KBM-7 (cell line): ENCODE results near the gene ZNF384.
A peak's percentile ranks its signal among the peaks of the same experiment; 100 is the strongest.

Experiments
- DNase-seq: peaks from one replicate; pipeline ENCODE4 v3.0.0-alpha.2; 2015
- in situ Hi-C: fragments of 300-500 bp; cut with MboI; formaldehyde crosslinking; loops from 2 replicates; pipeline ENCODE4 v1.14.3; 2020; ENCODE audit warnings: low sequenced_read_pairs, low pct_unique_long_range_greater_than_20kb, mixed read lengths

Gene ZNF384

GRCh38 chr12:6632026-6632983, 56.9 kb downstream of the ZNF384 start:
- in situ Hi-C loops = no loop called here
- DNase-seq = peak; percentile 78

- in situ Hi-C loops = no loop called here
- DNase-seq = no peak
Observed at GRCh38 chr12:6631549-6631961, 57.6 kb downstream of the ZNF384 start.

- in situ Hi-C loops = no loop called here
Observed at GRCh38 chr12:6630736-6631135, 58.4 kb downstream of the ZNF384 start.

DNA sequence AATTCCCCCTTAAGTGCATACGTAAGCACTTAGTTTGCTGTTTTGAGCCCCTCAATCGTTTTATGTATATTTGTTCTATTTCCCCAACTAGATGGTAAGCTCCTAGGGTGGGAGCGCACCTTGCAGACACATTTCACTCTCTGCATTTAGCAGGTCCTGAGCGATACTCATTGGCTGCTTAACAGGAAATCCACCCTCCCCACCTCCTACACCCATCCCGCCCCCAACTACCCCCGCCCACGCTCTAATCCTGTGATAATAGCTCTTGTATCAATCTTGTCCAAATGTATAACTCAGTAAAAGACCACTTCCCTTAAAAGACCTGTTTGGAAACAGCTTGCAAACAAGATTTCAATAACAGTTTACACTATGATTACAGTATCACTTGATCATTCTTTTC, 61.6 kb downstream of the ZNF384 start:
- in situ Hi-C loops = no loop called here
- DNase-seq = no peak

More at GRCh38 chr12:6630736-6631135, 58.4 kb downstream of the ZNF384 start:
- DNase-seq = no peak

- in situ Hi-C loops = no loop called here
- DNase-seq = no peak
Observed at GRCh38 chr12:6626654-6627283, 62.4 kb downstream of the ZNF384 start.

- no peak for DNase-seq
- in situ Hi-C loops = no loop called here
Observed at GRCh38 chr12:6620885-6621274, 68.3 kb downstream of the ZNF384 start.

- DNase-seq = no peak
- in situ Hi-C loops = no loop called here
Observed at GRCh38 chr12:6620137-6620884, 68.9 kb downstream of the ZNF384 start.

DNA sequence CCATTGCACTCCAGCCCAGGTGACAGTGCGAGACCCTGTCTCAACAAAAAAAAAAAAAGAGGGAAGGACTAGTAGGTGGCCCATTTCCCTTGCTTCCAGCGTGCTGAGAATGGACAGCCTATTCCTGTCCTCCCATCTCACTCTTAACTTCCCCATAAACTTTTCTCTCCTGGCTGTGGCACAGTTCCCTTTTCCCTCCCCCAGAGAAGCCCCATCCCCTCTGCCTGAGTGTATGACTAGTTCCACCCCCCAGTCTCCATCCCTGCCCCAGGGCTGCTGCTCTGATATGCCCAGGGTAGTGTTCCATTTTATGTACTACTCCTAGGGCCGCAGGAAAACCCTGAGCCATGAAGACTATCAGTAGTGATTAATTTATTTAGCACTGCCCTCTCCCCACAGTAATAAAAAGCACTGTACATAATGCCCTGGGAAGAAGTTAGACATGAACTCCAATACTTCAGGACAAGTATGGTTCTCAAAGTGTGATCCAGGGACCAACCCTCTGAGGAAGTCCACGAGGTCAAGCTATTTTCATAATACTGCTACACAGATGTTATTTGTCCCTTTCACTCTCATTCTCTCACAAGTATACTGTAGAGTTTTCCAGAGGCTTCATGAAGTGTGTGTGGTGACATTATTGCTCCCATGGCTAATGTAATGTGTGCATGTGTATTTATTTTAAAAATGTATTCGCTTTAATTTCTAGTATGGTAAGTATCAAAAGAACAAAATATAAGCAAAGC, 70.5 kb downstream of the ZNF384 start:
- in situ Hi-C loops = no loop called here
- peak; percentile 65 for DNase-seq
